GM19240 (cell line): ENCODE results near the gene PXMP4.
A peak's percentile ranks its signal among the peaks of the same experiment; 100 is the strongest.

Source experiments
- DNase-seq: peaks from one replicate; pipeline ENCODE4 v3.0.0; 2011; ENCODE audit warnings: low spot score; ENCODE audit not compliant: insufficient read length

Gene PXMP4

GRCh38 chr20:33732166-33732970 lies 12.3 kb upstream of the PXMP4 start:
- peak; percentile 30 for DNase-seq

GRCh38 chr20:33731693-33732165 lies 11.6 kb upstream of the PXMP4 start, which contains the start of gene ZNF341:
TSS of gene ZNF341 (plus strand) at chr20:33731996. CDS start at chr20:33732022, 26 bp downstream.
- DNase-seq, result peak; percentile 43

DNA sequence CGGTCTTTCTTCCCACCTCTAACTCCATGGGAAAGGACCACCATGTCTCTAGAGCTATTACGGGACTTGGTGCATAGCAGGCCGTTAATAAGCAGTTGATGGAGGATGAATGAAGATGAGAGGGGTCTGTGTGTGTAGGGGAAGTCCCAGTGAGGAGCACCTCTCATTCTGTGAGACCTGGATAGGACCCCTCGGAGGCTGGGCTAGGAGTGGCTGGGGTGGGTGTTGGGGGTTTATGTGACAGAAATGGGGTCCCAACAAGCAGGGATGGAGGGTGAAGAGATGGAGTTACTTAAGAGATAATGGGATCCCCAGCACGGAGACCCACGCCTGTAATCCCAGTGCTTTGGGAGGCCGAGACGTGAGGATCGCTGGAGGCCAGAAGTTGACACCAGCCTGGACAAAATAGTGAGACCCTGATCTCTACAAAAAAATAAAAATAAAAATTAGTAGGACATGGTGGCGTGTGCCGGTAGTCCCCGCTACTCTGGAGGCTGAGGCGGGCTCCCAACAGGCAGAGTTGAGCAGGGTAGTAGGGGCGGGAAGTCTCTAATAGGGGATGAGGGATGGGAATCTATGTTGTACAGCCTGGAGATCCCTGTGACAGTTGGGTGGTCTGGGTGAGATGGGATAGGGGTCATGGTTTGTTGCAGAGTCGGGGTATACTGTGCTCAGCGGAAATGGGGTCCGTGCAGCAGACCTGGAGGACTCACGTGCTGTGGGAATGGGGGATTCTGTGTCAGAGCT lies 11.0 kb upstream of the PXMP4 start:
- DNase-seq, result no peak

DNA sequence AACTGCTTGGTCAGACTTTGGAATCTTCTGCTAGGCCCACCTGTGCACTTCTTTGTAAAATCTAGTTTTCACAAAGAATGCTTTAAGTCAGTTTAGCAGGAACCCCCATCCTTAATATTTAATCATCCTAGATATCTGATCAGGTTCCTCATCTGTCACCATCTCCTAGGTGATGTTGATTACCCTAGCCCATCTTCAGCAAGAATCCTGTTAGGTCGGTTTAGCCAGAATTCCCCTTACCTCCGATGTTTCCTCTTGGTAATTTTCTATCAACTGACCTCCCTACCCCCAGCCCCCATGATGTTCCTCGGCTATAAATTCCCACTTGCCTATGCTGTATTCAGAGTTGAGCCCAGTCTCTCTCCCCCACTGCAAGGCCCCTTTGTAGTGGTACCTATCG lies 9.0 kb upstream of the PXMP4 start:
- no peak for DNase-seq

GRCh38 chr20:33728463-33728862 lies 8.4 kb upstream of the PXMP4 start:
- DNase-seq, result no peak

DNA sequence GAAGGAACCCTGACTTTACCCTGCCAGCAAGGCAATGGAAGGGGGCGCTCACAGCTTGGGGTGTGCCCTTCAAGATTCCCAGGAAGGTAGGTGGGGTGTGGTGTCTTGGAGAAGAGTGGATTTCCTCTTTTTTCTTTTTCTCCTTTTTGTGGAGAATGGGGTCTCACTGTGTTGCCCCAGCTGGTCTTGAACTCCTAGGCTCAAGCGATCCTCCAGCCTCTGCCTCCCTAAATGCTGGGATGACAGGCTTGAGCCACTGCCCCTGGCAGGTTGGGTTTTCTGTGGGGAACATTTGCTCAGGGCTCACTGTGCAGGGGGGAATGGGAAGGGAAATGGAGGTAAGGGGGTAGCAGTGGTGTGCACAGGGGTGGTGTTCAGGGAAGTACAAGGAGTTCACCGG lies 7.7 kb upstream of the PXMP4 start:
- no peak for DNase-seq

DNA sequence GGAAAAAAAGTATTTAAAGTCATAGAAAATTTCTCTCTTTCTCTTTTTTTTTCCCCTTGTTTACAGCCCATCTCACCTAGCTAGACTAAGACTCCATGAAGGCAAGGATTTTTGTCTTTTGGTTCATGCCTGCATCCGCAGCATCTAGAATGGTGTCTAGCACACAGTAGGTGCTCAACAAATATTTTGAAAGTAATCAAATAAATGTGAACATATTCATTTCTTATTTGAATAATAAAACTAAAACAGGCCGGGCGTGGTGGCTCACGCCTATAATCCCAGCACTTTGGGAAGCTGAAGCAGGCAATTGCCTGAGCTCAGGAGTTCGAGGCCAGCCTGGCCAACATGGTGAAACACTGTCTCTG lies 7.0 kb upstream of the PXMP4 start:
- DNase-seq, result no peak

DNA sequence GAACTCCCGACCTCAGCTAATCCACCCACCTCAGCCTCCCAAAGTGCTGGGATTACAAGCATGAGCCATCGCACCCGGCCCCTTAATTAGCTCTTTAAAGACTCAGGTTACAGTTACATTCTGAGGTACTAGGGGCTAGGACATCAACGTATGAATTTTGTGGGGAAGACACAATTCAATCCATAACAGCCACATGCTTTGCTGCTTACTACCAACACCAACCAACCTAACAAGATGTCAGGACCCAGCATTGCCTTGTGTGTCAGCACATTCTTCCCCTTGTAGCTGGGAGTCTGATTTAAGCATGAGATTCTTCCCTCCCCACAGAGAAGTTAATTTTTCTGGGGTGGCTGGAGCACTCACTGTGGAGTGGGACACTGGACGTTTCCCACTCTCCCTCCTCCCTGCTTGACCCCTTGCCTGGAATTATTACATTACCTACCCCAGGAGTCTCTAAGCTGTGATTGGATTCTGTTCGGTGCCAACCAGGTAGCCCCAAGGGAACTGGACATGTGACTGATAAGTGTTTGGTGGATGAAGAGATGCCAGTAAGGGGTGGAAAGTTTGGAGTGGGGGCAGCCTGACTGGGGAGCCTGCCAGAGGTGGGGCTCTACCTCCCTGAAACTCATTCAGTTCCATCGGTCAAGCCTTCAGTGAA lies 5.6 kb upstream of the PXMP4 start:
- no peak for DNase-seq

DNA sequence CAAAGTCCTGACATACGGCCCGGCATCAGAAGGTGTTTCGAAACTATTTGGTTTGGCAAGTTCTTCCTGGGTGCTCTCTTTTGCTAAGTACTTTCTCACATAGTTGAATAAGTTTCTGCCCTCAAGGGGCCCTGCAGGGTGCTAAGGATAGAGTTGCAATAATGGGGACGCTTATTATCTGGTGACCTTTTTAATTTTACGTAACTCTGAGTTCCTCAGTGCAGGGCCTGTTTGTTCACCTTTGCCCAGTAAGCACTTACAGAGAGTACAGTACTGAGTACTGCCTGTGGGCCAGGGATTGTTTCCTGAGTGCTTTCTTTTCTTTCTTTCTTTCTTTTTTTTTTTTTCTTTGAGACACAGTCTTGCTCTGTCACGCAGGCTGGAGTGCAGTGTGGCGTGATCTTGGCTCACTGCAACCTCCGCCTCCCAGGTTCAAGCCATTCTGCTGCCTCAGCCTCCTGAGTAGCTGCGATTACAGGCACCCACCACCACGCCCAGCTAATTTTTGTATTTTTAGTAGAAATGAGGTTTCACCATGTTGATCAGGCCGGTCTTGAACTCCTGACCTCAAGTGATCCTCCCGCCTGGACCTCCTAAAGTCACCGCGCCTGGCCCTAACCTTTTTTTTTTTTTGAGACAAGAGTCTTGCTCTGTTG lies 4.5 kb upstream of the PXMP4 start:
- DNase-seq, result no peak

DNA sequence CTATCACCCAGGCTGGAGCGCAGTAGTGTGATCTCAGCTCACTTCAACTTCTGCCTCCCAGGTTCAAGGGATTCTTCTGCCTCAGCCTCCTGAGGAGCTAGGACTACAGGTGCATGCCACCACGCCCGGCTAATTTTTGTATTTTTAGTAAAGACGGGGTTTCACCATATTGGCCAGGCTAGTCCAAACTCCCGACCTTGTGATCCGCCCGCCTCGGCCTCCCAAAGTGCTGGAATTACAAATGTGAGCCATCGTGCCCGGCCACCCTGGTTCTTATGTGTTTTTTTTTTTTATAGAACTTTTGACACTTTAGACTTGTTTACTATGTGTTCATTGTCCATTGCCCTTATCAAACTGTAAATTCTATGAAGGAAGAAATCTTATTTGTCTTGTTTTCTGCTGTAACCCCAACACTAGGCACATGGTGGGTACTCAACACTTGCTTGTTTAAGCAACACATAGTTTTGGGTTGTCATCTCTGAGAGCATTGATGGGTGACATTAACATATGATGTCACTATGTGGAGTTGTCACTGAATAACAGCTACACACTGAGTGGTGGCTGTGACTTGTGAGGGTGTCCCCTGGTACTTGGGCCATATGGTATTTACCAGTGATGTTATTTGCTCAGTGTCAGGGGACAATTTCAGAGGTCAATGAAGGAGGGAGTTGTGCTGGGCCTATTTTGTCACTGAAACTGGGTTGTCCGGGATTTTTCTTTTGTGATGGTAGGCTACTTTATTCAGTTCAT lies 1.5 kb upstream of the PXMP4 start:
- DNase-seq, result no peak

DNA sequence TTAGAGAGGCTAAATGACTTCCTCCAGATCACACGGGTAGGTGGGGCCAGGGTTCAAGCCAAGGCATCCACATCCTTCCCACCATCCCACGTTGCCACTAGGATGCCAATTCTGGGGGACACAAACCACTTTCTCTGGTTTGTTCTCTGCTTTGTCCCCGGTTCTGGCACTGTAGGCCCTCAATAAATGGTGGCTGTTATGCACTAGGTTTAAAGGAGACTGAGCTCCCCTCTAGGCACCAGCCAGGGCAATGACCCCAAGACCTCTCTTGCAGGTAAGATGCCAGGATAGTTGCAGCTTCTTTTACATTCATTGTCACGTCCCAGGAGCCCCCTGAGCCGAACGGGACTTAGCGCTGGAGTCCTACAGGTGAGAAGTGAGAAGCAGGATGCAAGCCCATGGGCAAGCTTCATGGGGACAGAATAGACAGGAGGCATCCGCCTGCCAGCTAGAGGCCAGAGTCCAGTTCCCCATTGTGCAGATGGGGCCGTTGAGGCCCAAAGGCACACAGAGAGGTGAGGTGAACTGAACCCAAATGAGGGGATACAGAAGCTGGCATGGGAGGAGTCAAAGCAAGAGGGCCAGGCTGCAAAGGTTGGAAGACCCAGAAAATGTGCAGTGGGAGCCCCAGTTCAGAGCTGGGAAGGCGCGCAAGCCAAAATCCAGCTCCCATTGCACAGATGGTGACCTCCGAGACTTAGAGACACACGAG lies 677 bp downstream of the PXMP4 start:
- DNase-seq, result no peak

GRCh38 chr20:33716498-33716897 lies 3.6 kb downstream of the PXMP4 start:
- DNase-seq, result no peak

DNA sequence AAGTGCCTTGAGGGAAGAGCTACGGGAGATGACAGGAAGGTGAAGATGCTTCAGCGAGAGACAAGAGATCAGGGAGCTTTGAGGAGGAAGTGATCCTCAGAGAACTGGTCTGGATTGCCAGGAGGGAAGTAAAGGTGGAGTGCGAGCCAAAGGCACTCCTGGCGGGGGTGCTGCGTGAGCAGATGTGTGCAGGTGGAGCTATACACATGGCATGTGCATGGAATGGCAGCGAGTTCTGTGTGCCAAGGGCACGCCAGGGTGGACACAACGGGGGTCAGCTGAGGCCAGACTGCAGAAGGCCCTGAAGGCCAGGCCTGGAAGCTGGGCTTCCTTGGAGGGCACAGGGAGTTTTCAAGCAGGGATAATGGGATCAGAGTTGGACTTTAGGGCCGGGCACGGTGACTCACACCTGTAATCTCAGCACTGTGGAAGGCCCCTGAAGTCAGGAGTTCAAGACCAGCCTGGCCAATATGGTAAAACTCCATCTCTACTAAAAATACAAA lies 6.2 kb downstream of the PXMP4 start:
- DNase-seq, result no peak

DNA sequence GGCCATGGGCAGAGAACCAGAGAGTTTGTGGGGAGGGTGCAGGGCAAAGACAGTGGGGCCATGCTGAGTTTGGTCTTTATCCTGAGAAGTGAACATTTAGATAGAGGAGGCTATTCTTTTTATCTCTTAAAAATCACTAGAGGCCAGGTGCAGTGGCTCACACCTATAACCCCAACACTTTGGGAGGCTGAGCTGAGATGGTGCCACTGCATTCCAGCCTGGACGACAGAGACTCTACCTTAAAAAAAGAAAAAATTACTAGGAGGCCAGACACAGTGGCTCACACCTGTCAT lies 8.7 kb downstream of the PXMP4 start:
- DNase-seq, result no peak

DNA sequence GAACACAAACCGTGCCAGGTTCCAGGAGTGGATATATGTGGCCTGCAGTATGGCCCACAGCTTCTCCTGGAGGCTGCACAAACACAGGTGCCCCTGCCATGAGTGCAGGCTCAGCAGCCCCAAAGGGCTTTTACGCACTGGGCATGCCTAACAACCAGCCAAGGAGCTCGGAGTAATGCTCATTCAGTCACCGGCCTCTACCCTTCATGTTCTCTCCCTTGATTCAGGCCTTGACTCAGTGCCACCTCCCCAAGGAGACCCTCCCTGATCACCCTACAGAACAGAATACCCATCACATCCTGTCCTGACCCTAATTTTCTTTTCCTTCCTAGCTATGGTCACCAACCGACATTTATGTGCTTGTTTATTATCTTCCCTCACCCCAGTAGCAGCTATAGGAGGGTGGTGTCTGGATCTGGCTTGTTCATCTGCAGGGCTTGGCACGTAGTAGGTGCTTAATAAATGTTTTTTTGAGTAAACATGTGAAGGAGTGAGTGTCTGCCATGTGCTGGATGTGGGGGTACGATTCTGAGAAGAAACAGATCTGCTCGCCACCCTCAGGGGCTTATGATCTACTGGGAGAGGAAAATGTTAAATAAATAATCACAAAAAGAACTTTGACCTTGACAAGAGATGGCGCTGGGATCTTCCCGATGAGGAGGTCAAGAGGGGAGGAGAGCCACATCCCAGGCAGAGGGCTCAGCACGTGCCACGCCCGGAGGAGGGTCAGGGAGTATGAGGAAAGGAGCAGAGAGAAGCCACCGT lies 9.2 kb downstream of the PXMP4 start:
- no peak for DNase-seq

DNA sequence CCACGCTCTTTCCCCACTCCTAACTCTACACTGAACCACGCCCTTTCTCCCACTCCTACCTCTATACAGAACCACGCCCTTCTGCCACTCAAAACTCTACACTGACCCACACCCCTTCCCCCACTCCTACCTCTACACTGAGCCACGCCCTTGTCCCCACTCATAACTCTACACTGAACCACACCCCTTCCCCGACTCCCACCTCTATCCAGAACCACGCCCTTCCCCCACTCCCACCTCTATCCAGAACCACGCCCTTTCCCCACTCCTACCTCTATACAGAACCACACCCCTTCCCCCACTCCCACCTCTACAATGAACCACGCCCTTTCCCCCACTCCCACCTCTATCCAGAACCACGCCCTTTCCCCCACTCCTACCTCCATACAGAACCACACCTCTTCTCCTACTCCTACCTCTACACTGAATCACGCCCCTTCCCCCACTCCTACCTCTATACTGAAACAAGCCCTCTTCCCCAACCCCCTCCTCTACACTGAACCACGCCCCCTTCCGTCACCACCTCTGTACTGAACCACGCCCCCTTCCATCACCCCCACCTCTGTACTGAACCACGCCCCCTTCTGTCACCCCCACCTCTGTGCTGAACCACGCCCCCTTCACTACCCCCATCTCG lies 10.1 kb downstream of the PXMP4 start:
- DNase-seq, result no peak

- no peak for DNase-seq
Observed at GRCh38 chr20:33709398-33709797, 10.7 kb downstream of the PXMP4 start.

GRCh38 chr20:33707668-33708067 lies 12.4 kb downstream of the PXMP4 start:
- no peak for DNase-seq
